ENCODE measurements around the gene TMCO4.

- TF ChIP-seq, protein P1, sequence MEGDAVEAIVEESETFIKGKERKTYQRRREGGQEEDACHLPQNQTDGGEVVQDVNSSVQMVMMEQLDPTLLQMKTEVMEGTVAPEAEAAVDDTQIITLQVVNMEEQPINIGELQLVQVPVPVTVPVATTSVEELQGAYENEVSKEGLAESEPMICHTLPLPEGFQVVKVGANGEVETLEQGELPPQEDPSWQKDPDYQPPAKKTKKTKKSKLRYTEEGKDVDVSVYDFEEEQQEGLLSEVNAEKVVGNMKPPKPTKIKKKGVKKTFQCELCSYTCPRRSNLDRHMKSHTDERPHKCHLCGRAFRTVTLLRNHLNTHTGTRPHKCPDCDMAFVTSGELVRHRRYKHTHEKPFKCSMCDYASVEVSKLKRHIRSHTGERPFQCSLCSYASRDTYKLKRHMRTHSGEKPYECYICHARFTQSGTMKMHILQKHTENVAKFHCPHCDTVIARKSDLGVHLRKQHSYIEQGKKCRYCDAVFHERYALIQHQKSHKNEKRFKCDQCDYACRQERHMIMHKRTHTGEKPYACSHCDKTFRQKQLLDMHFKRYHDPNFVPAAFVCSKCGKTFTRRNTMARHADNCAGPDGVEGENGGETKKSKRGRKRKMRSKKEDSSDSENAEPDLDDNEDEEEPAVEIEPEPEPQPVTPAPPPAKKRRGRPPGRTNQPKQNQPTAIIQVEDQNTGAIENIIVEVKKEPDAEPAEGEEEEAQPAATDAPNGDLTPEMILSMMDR (conservative IDR thresholded peaks at IDR 0.05; ENCODE audit: low read length): no peak
- no peak for TF ChIP-seq EZH2phosphoT487 (IDR thresholded peaks at IDR 0.05; ENCODE audit: borderline replicate concordance)
These were observed 47.5 kb downstream of the TMCO4 start for GRCh38 chr1:19752083-19752696.
